WERI-Rb-1 (cell line): Measurements from ENCODE around the gene NHERF2.
A peak's percentile ranks its signal among the peaks of the same experiment; 100 is the strongest.

Experiments used
- DNase-seq: peaks from one replicate; pipeline ENCODE4 v3.0.0-alpha.2; 2020
- H3K27ac ChIP-seq: fragments of 250-450 bp; sonication (Bioruptor Pico); 2 replicates; pipeline ENCODE4 v1.5.1; 2020; ENCODE audit warnings: mild to moderate bottlenecking, moderate library complexity
- H3K27me3 ChIP-seq: fragments of 250-450 bp; sonication (Bioruptor Pico); 2 replicates; pipeline ENCODE4 v1.5.1; 2021; ENCODE audit warnings: mild to moderate bottlenecking, low read depth, moderate library complexity; ENCODE audit not compliant: insufficient read depth, severe bottlenecking
- H3K36me3 ChIP-seq: fragments of 250-450 bp; sonication (Bioruptor Pico); 2 replicates; pipeline ENCODE4 v1.5.1; 2020; ENCODE audit warnings: mild to moderate bottlenecking, moderate library complexity
- H3K4me3 ChIP-seq: 2 replicates; pipeline ENCODE4 v1.5.1; 2011; ENCODE audit warnings: low read depth, mild to moderate bottlenecking, control low read depth, low read length
- H3K9me3 ChIP-seq: fragments of 250-450 bp; sonication (Bioruptor Pico); 2 replicates; pipeline ENCODE4 v1.5.1; 2021; ENCODE audit warnings: mild to moderate bottlenecking, moderate library complexity; ENCODE audit not compliant: severe bottlenecking
- CTCF ChIP-seq: IDR thresholded peaks from 2 replicates; pipeline ENCODE4 v1.5.1; 2011; ENCODE audit warnings: low read depth, mild to moderate bottlenecking, control low read depth, inconsistent platforms, low read length

NHERF2 gene

GRCh38 chr16:2003827-2004641 lies 22.7 kb upstream of the NHERF2 start:
- no peaks in the 10 kb centered on the region for H3K9me3 ChIP-seq
- peaks cover 83% of the 10 kb centered on the region for H3K36me3 ChIP-seq
- peak overlapping the region; percentile 80 for H3K27ac ChIP-seq
- TF ChIP-seq CTCF: peak; percentile 97
- H3K27me3 ChIP-seq: no peaks in the 10 kb centered on the region
- DNase-seq: peak; percentile 98
- H3K4me3 ChIP-seq: 0 out of 2 replicates have a peak overlapping the region, but pooled peaks have one; percentile 6

GRCh38 chr16:2004795-2005517 lies 21.7 kb upstream of the NHERF2 start:
- TF ChIP-seq CTCF: no peak
- Histone ChIP-seq H3K36me3 (peaks cover 74% of the 10 kb centered on the region), H3K4me3 (no peak overlapping the region), H3K27ac (peak overlapping the region; percentile 80), H3K27me3 (no peaks in the 10 kb centered on the region), H3K9me3 (no peaks in the 10 kb centered on the region)
- no peak for DNase-seq

- Histone ChIP-seq H3K9me3 (no peaks in the 10 kb centered on the region), H3K27ac (no peak overlapping the region), H3K4me3 (no peak overlapping the region), H3K36me3 (peaks cover 67% of the 10 kb centered on the region), H3K27me3 (no peaks in the 10 kb centered on the region)
- no peak for DNase-seq
- no peak for TF ChIP-seq CTCF
Measured at GRCh38 chr16:2005646-2006045, 21.1 kb upstream of the NHERF2 start.

GRCh38 chr16:2006317-2006716 lies 20.4 kb upstream of the NHERF2 start:
- H3K27me3 ChIP-seq: no peaks in the 10 kb centered on the region
- H3K27ac ChIP-seq: no peak overlapping the region
- H3K36me3 ChIP-seq: peaks cover 60% of the 10 kb centered on the region
- H3K9me3 ChIP-seq: no peaks in the 10 kb centered on the region
- H3K4me3 ChIP-seq: no peak overlapping the region
- no peak for TF ChIP-seq CTCF
- no peak for DNase-seq

- no peak overlapping the region for H3K4me3 ChIP-seq
- no peak for TF ChIP-seq CTCF
- DNase-seq: no peak
- H3K27ac ChIP-seq: no peak overlapping the region
- no peaks in the 10 kb centered on the region for H3K9me3 ChIP-seq
- peaks cover 51% of the 10 kb centered on the region for H3K36me3 ChIP-seq
- no peaks in the 10 kb centered on the region for H3K27me3 ChIP-seq
Measured at GRCh38 chr16:2007081-2007836, 19.4 kb upstream of the NHERF2 start.
